ENCODE data around the gene ETS2. TPM values are rescaled to one million over a fixed set of nuclear protein-coding genes. Genes with fewer than 3 reads are reported as not detected.

The ETS2 gene
- total and polyA plus RNA-seq, 9 donors, result 35.8 to 152 (median 79.6) TPM

DNA sequence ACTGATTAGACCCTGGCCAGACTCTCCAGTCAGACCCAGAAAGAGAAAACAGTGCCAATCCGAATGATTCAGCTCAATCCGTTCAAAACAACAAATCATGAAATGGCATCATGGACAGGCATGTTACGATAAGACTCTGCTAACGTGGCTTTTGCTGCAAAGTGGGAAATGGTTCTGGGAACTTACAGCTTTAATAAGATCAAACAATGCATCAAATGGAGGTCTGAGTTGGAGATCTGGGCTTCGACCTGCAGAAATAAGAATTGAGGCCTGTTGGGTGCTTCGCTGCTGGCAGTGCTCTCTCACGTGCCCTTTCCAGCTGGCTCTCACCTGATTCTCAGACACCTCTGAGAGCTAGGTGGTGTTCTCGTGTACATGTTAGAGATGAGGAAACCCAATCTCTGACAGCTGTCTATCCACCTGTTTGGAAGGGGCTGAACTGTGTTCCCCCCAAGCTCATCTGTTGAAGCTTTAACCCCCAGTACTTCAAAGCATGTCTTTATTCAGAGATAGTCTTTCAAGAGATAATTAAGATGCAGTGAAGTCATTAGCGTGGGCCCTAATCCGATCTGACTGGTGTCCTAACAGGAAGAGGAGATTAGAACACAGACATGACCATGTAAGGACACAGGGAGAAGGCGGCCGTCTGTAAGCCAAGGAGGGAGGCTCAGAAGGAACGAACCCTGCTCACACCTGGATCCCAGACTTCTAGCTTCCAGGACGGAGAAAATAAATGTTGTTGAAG, 45.5 kb upstream of the ETS2 start:
- WGBS, 3 donors, result 73 to 83% (median 80%) methylated on average over 13 to 14 of the region's 14 CpGs
- Histone ChIP-seq H3K27ac (no peak overlapping the region), H3K4me1 (ENCODE audit: insufficient read depth) (peaks cover 6% of the 10 kb centered on the region), H3K36me3 (no peaks in the 10 kb centered on the region), H3K4me3 (no peak overlapping the region), H3K27me3 (no peaks in the 10 kb centered on the region), H3K9me3 (no peaks in the 10 kb centered on the region)
- DNase-seq, result no peak
- TF ChIP-seq EP300 (IDR thresholded peaks at IDR 0.05) (no peak), POLR2A (IDR thresholded peaks at IDR 0.05) (no peak)
- TF ChIP-seq, protein P1, sequence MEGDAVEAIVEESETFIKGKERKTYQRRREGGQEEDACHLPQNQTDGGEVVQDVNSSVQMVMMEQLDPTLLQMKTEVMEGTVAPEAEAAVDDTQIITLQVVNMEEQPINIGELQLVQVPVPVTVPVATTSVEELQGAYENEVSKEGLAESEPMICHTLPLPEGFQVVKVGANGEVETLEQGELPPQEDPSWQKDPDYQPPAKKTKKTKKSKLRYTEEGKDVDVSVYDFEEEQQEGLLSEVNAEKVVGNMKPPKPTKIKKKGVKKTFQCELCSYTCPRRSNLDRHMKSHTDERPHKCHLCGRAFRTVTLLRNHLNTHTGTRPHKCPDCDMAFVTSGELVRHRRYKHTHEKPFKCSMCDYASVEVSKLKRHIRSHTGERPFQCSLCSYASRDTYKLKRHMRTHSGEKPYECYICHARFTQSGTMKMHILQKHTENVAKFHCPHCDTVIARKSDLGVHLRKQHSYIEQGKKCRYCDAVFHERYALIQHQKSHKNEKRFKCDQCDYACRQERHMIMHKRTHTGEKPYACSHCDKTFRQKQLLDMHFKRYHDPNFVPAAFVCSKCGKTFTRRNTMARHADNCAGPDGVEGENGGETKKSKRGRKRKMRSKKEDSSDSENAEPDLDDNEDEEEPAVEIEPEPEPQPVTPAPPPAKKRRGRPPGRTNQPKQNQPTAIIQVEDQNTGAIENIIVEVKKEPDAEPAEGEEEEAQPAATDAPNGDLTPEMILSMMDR (IDR thresholded peaks at IDR 0.05), result no peak
- intact Hi-C loops (cut with DNase I), result no loop called here

DNA sequence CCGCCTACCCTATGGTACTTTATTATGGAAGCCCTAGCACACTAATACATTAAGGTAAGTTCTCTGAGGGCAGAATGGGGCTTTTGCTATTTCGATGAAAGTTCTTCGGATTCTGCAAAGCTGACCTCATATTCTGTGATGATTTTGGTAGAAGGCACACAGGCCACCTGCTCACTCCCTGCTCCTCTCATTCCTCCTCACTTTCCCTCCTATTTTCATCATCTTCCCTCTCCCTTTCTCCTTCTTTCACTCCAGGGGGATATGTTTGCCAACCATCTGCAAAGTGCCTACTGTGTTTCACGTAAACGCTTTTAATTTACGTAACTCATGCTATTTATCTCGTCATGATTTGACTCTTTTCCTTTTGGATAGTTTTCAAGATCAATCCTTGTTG, 45.0 kb upstream of the ETS2 start:
- 83 to 89% (median 83%) methylated on average over 7 of the region's 7 CpGs for WGBS, 3 donors
- no peaks in the 10 kb centered on the region for H3K36me3 ChIP-seq
- TF ChIP-seq, protein P1 (IDR thresholded peaks at IDR 0.05), result no peak
- TF ChIP-seq POLR2A (IDR thresholded peaks at IDR 0.05) (no peak), EP300 (IDR thresholded peaks at IDR 0.05) (no peak)
- H3K9me3 ChIP-seq, result no peaks in the 10 kb centered on the region
- H3K27me3 ChIP-seq, result no peaks in the 10 kb centered on the region
- peaks cover 5% of the 10 kb centered on the region for H3K4me1 ChIP-seq (ENCODE audit: insufficient read depth)
- H3K27ac ChIP-seq, result no peak overlapping the region
- intact Hi-C loops (cut with DNase I), result no loop called here
- DNase-seq, result no peak
- no peak overlapping the region for H3K4me3 ChIP-seq

DNA sequence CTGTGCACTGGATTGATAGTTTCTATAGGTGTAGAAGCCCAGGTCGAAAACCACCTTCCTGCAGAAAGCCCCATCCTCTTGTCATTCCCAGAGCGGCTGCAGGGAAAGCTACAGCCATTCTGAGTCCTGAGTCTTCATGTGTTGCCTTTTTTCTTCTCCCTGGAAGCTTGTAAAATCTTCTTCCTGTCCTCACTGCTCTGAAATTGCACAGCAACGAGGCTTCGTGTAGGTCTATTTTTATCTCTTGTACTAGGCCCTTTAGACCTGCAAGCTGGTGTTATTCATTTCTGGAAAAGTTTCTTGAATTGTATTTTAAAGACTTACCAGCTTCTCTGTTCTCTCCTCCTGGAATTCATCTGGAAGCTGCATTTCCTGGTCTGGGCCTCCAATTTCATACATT, 44.2 kb upstream of the ETS2 start:
- TF ChIP-seq POLR2A (IDR thresholded peaks at IDR 0.05) (no peak), EP300 (IDR thresholded peaks at IDR 0.05) (no peak)
- TF ChIP-seq, protein P1 (IDR thresholded peaks at IDR 0.05), result no peak
- no peak for DNase-seq
- Histone ChIP-seq H3K4me1 (ENCODE audit: insufficient read depth) (peaks cover 5% of the 10 kb centered on the region), H3K36me3 (no peaks in the 10 kb centered on the region), H3K27me3 (no peaks in the 10 kb centered on the region), H3K4me3 (no peak overlapping the region), H3K27ac (no peak overlapping the region), H3K9me3 (no peaks in the 10 kb centered on the region)
- intact Hi-C loops (cut with DNase I), result no loop called here
- WGBS, 3 donors, result 42 to 49% (median 46%) methylated on average over 4 of the region's 4 CpGs

DNA sequence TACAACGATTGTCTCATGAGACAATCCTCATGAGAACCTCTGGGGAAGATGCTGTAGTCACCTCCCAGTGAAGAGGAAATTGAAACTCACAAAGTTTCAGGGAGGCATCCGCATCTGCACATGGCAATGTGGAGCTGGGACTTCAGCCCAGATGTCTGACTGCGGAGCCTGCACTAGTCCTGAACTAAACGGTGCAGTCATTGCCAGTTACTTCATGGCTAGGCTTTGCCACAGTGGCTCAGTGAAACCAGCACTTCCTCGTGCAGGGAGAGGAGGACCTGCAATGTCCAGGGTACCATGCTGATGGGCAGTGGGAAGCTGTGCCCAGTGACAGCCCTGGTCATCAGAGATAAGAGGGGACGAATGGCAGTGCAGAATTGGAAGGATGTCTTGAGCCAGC, 40.7 kb upstream of the ETS2 start:
- 80 to 86% (median 84%) methylated on average over 6 of the region's 6 CpGs for WGBS, 3 donors
- no peak overlapping the region for H3K27ac ChIP-seq
- intact Hi-C loops (cut with DNase I), result no loop called here
- H3K4me3 ChIP-seq, result no peak overlapping the region
- H3K36me3 ChIP-seq, result no peaks in the 10 kb centered on the region
- DNase-seq, result no peak
- no peaks in the 10 kb centered on the region for H3K27me3 ChIP-seq
- H3K4me1 ChIP-seq (ENCODE audit: insufficient read depth), result peaks cover 4% of the 10 kb centered on the region
- TF ChIP-seq POLR2A (IDR thresholded peaks at IDR 0.05) (no peak), EP300 (IDR thresholded peaks at IDR 0.05) (no peak)
- TF ChIP-seq, protein P1 (IDR thresholded peaks at IDR 0.05), result no peak
- H3K9me3 ChIP-seq, result no peaks in the 10 kb centered on the region

Data from ovary (tissue), 9 donors.